ENCODE measurements around the gene ESRRA. TPM values are rescaled to one million over a fixed set of nuclear protein-coding genes. Genes with fewer than 3 reads are reported as not detected.

ESRRA gene
- total and polyA plus RNA-seq, 9 of the 15 experiments (the other 6 are each of a cell fraction or from before 2014, with no cell fraction given): 0.27 to 89.7 (median 23.7) TPM

DNA sequence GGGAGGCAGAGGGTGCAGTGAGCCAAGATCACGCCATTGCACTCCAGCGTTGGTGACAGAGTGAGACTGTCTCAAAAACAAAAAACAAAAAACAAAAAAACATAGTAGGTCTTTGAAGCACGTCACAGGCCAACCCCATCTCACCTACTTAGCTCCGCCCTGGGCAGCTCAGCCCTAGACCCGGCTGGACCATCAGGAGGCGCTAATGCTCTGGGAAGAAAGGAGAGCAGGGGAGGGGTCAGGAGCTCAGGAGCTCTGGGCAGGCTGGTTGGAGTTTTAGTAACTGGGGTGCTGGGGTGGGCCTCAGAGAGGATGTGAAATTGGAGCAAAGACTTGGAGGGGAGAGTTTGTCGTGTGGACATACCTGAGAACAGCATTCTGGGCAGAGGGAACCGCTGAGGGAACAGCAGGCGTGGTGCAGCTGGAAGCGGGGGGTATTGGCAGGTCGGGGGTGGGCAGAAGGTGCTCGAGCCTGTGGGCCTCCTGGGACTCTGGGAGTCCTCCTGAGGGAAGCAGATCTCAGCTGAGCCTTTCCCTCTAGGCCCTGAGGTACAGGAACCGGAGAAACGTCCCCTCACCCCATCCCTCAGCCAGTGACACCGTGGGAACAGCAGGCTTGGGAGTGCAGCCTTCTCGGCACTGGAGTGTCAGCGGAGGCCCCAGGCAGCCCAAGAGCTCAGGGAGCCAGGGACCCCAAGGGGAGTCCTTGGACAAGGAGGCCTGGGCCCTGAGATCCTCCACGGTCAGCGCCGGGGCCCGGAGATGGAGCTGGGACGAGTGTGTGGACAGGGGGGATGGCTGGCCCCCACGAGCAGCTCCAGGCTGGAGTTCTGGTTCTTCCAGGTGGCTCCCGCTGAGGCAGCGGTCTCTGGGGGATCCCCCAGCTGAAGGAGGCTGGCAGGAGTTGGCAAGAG lies 51.4 kb downstream of the ESRRA start (continued):
- TF ChIP-seq, protein P1, sequence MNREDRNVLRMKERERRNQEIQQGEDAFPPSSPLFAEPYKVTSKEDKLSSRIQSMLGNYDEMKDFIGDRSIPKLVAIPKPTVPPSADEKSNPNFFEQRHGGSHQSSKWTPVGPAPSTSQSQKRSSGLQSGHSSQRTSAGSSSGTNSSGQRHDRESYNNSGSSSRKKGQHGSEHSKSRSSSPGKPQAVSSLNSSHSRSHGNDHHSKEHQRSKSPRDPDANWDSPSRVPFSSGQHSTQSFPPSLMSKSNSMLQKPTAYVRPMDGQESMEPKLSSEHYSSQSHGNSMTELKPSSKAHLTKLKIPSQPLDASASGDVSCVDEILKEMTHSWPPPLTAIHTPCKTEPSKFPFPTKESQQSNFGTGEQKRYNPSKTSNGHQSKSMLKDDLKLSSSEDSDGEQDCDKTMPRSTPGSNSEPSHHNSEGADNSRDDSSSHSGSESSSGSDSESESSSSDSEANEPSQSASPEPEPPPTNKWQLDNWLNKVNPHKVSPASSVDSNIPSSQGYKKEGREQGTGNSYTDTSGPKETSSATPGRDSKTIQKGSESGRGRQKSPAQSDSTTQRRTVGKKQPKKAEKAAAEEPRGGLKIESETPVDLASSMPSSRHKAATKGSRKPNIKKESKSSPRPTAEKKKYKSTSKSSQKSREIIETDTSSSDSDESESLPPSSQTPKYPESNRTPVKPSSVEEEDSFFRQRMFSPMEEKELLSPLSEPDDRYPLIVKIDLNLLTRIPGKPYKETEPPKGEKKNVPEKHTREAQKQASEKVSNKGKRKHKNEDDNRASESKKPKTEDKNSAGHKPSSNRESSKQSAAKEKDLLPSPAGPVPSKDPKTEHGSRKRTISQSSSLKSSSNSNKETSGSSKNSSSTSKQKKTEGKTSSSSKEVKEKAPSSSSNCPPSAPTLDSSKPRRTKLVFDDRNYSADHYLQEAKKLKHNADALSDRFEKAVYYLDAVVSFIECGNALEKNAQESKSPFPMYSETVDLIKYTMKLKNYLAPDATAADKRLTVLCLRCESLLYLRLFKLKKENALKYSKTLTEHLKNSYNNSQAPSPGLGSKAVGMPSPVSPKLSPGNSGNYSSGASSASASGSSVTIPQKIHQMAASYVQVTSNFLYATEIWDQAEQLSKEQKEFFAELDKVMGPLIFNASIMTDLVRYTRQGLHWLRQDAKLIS (CRISPR knock-in tag; IDR thresholded peaks at IDR 0.05): 0 out of 2 replicates have a peak, but pooled peaks have one; percentile 29
- TF ChIP-seq ZNF384 (IDR thresholded peaks at IDR 0.05; ENCODE audit: low read depth, low read length): no peak
- TF ChIP-seq ZNF766 (CRISPR knock-in tag; conservative IDR thresholded peaks at IDR 0.05): no peak
- peak in 1 of 2 experiments; percentile 72; a peak in 2 of 4 replicates for TF ChIP-seq RCOR1 (IDR thresholded peaks at IDR 0.05; ENCODE audit: borderline replicate concordance in 1 of 2, low read depth in 2 of 2, low read length in 2 of 2)
- TF ChIP-seq, protein P2, sequence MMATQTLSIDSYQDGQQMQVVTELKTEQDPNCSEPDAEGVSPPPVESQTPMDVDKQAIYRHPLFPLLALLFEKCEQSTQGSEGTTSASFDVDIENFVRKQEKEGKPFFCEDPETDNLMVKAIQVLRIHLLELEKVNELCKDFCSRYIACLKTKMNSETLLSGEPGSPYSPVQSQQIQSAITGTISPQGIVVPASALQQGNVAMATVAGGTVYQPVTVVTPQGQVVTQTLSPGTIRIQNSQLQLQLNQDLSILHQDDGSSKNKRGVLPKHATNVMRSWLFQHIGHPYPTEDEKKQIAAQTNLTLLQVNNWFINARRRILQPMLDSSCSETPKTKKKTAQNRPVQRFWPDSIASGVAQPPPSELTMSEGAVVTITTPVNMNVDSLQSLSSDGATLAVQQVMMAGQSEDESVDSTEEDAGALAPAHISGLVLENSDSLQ (IDR thresholded peaks at IDR 0.05): 0 out of 2 replicates have a peak, but pooled peaks have one; percentile 7
- peak; percentile 29; the same call in 1 of the 2 replicates for TF ChIP-seq RBFOX2 (IDR thresholded peaks at IDR 0.05; ENCODE audit: low read depth, low read length)
- 0 out of 2 replicates have a peak, but pooled peaks have one; percentile 26 for TF ChIP-seq MTA2 (IDR thresholded peaks at IDR 0.05; ENCODE audit: low read depth)
- 0 out of 2 replicates have a peak, but pooled peaks have one; percentile 48 for TF ChIP-seq NBN (IDR thresholded peaks at IDR 0.05; ENCODE audit: low read depth)
- no peak for TF ChIP-seq RBM34 (IDR thresholded peaks at IDR 0.05; ENCODE audit: borderline replicate concordance, insufficient read depth, low read length)
- TF ChIP-seq ZNF124 (CRISPR knock-in tag; IDR thresholded peaks at IDR 0.05): no peak
- no peak for TF ChIP-seq IRF2 (CRISPR knock-in tag; IDR thresholded peaks at IDR 0.05)
- no peak for TF ChIP-seq ZNF79 (CRISPR knock-in tag; IDR thresholded peaks at IDR 0.05; ENCODE audit: low read depth)
- peak; percentile 25 for TF ChIP-seq TBP (optimal IDR thresholded peaks at IDR 0.05; ENCODE audit: low read depth, low read length)
- no peak for TF ChIP-seq JUNB (CRISPR knock-in tag; conservative IDR thresholded peaks at IDR 0.05)
- TF ChIP-seq RBM15 (IDR thresholded peaks at IDR 0.05; ENCODE audit: insufficient read depth, low read length): no peak
- TF ChIP-seq ETV1 (tag; conservative IDR thresholded peaks at IDR 0.05; ENCODE audit: low read depth): no peak
- TF ChIP-seq, protein P3, sequence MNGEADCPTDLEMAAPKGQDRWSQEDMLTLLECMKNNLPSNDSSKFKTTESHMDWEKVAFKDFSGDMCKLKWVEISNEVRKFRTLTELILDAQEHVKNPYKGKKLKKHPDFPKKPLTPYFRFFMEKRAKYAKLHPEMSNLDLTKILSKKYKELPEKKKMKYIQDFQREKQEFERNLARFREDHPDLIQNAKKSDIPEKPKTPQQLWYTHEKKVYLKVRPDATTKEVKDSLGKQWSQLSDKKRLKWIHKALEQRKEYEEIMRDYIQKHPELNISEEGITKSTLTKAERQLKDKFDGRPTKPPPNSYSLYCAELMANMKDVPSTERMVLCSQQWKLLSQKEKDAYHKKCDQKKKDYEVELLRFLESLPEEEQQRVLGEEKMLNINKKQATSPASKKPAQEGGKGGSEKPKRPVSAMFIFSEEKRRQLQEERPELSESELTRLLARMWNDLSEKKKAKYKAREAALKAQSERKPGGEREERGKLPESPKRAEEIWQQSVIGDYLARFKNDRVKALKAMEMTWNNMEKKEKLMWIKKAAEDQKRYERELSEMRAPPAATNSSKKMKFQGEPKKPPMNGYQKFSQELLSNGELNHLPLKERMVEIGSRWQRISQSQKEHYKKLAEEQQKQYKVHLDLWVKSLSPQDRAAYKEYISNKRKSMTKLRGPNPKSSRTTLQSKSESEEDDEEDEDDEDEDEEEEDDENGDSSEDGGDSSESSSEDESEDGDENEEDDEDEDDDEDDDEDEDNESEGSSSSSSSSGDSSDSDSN (IDR thresholded peaks at IDR 0.05; ENCODE audit: borderline replicate concordance in 1 of 2, low read depth in 2 of 2, low read length in 2 of 2): 0 out of 4 replicates have a peak, but pooled peaks of 1 of the 2 experiments have one; percentile 23
- TF ChIP-seq, protein P4, sequence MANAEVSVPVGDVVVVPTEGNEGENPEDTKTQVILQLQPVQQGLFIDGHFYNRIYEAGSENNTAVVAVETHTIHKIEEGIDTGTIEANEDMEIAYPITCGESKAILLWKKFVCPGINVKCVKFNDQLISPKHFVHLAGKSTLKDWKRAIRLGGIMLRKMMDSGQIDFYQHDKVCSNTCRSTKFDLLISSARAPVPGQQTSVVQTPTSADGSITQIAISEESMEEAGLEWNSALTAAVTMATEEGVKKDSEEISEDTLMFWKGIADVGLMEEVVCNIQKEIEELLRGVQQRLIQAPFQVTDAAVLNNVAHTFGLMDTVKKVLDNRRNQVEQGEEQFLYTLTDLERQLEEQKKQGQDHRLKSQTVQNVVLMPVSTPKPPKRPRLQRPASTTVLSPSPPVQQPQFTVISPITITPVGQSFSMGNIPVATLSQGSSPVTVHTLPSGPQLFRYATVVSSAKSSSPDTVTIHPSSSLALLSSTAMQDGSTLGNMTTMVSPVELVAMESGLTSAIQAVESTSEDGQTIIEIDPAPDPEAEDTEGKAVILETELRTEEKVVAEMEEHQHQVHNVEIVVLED (CRISPR knock-in tag; IDR thresholded peaks at IDR 0.05): no peak
